GM12873 (cell line): ENCODE measurements around the gene FAM237B.

Source experiments
- TF ChIP-seq, protein P1 (sequence below): IDR thresholded peaks from 2 replicates; pipeline ENCODE4 v1.5.1; 2012; ENCODE audit warnings: low read depth, mild to moderate bottlenecking, moderate library complexity, low read length, control low read depth; ENCODE audit not compliant: insufficient read depth; ENCODE audit errors: missing control alignments

Gene FAM237B

DNA sequence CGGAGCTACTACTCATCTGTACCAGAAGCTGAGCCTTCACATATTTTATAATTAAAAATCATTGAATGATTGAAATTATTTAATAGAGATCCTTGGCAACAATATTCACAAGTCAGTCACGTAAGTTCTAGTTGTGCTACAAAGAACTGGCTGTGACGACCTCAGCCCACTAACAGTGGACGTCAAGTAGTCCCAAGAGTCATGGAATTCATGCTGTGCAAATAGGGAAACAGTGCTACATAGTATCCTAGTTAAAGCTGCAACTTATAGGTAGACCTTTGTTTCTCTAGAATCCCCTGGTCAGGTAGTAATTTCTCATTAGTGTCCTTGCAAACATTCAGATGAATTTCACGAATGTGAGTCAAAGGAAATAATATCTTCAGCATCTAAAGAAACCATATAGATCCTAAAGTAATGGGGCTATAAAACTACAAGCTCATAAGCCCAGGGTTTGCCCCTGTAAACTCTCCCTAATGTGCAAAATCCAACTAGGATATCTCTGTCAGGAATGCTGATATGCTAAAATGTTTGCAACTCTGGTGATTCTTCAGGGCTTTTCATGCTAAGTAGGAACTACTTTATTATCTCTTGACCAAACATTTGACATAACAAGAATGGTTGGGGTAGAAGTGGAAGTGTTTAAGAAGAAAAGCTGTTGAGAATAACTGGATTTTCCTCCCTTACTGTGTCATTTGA, 44.9 kb downstream of the FAM237B start:
- TF ChIP-seq, protein P1, sequence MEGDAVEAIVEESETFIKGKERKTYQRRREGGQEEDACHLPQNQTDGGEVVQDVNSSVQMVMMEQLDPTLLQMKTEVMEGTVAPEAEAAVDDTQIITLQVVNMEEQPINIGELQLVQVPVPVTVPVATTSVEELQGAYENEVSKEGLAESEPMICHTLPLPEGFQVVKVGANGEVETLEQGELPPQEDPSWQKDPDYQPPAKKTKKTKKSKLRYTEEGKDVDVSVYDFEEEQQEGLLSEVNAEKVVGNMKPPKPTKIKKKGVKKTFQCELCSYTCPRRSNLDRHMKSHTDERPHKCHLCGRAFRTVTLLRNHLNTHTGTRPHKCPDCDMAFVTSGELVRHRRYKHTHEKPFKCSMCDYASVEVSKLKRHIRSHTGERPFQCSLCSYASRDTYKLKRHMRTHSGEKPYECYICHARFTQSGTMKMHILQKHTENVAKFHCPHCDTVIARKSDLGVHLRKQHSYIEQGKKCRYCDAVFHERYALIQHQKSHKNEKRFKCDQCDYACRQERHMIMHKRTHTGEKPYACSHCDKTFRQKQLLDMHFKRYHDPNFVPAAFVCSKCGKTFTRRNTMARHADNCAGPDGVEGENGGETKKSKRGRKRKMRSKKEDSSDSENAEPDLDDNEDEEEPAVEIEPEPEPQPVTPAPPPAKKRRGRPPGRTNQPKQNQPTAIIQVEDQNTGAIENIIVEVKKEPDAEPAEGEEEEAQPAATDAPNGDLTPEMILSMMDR: no peak

DNA sequence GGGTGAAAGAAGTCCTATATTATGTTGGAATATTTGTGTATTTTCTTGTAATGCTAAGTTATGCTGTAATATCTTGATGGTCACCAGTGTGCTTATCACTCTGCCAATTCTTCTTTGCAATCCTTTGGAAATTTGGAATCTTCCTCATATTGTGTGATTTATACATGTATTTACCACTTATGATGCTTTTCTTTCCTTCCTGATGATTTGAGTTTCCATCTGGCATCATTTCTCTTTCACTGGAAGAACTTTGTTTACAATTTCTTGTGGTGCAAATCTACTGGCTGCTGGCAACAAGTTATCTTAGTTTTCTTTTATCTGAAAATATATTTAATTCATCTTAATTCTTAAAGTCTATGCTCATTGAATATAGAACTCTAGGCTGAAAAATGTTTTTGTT, 46.9 kb downstream of the FAM237B start:
- TF ChIP-seq, protein P1: no peak

DNA sequence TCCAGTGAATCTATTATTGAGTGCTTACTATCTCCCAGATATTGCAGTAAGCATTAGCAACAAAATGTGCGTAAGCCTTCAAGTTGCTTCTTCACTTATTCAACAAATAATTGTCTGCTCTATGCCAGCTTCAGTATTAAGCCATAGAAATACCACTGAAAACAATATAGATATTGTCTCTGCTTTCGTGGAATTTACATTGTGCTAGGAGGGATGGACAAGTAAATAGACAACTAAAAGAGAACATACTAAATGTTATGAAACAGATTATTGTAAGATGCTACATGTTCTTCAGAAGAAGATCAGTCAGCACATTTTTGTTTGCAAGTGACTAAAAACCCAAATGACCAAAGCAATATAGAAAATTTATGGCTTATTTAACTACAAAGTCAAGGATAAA, 48.9 kb downstream of the FAM237B start:
- TF ChIP-seq, protein P1: no peak

DNA sequence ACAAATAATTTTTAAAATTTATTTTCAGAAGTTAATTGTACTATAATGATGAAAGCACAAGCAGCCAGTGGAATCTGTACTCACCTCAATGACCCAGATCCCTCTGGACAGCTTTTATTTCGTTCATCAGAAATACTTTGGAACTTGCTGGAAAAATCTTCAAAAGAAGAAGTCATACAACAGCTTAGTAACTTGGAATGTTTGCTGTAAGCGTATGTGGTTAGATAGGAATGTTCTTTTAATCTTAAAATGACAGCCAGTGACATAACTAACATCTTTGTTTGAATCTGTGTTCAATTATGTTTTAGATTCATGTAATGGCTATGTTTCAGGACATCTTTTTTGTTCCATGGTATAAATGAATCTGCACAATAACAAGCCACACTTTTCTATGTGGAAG, 49.4 kb downstream of the FAM237B start:
- TF ChIP-seq, protein P1: no peak

DNA sequence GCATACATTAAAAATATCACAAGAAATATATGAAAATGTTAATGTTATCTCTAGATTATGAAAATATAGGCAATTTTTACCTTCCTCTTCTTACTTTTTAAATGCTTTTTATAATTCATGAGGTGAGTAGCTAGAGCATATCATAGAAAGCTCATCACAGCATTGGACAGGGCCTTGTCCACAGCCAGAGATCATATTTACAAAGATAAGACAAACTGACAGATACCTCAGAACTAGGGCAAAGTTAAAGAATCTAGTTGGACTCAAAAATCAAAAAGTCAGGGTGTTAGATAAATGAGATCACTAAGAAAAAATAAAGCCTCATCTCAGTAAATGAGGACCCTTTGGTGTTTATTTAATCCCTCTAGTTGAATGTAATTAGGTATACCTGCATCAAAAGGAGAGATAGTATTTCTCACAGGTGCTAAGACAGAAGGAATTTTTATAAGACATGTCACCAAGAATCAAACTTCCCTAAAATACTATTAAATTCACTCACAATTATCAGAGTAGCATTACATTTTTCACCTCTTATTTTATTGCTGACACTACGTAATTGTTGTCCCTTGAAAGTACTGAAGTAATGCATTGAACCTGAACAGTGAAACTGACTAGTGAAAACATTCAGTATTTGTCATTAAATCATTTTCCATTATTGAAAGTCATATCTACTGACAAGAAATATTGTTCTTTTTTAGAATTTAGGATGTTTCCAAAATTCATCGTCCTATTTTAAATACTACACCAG, 50.5 kb downstream of the FAM237B start:
- TF ChIP-seq, protein P1: no peak

DNA sequence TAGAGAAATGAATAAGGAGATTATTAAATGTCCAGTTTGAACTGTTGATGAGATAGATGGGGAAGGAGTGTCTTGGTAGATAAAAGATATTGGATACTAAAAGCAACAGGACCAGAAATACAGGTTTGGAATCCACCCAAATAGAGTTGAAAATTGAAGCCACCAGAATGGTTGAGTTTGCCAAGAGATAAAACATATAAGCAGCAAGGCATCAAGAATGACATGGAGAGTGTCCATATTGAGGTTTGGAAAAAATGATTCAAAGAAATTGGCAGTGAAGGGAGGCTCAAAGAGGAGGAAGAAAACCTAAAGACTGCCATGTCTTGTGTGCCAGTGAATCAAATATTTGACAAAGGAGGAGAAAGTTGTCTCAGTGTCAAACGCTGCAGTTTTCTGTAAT, 51.9 kb downstream of the FAM237B start:
- TF ChIP-seq, protein P1: no peak

DNA sequence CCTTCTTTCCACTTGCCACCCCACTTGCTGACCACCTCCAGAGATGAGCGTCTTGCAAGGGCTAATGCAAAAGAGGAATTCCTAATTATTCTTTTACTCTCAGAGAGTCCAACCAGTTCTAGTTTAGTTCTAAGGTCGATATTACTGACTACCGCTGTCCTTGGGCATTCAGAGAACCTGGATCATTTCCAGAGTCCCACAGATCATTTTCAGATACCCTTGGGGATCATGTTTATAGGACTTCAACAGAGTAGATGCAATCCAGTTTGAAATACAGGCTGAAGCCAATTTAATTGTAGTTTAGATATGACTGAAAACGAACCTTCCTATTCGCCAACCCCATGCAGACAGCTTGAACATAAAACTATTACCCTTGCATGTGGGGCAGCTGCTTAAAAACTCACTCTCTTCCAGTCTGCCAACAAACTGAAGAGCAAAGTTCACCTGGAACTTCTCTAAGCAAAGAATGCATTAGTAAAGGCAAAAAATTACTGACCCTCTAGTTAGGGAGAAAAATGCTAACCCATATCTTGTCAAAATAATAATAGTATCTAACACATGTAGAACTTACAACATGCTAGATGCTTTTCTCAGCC, 53.7 kb downstream of the FAM237B start:
- TF ChIP-seq, protein P1: no peak
